ENCODE measurements around the gene VAV1. TPM values are rescaled to one million over a fixed set of nuclear protein-coding genes. Genes with fewer than 3 reads are reported as not detected.

The VAV1 gene
- total and polyA plus RNA-seq, 2 donors (not counting 3 experiments of a cell fraction or from before 2014, with no cell fraction given) = not detected

- no peak overlapping the region for H3K9ac ChIP-seq (replicated peaks; ENCODE audit: extremely low read depth, insufficient read depth, low read length)
- no peak overlapping the region for H2AFZ ChIP-seq (ENCODE audit: low read depth, low read length)
- H3K4me1 ChIP-seq (ENCODE audit: control insufficient read depth, extremely low read depth, insufficient read depth, low read length) = no peaks in the 10 kb centered on the region
- ChIA-PET CTCF (interaction anchor here (0.6 kb wide), 1 partner anchor 177 kb away, joined by 3 read pairs; no protein-coding TSS in a partner anchor), POLR2A (no interaction called here)
- dilution Hi-C loops (cut with MboI; ENCODE audit: extremely low pct_ligation_motif_present, low sequenced_read_pairs) (no loop called here), intact Hi-C loops (cut with micrococcal nuclease) (no loop called here)
- no peak overlapping the region for H3K4me3 ChIP-seq (replicated peaks in 1 of 3; ENCODE audit: insufficient read depth in 1 of 3, low read depth in 1 of 3, low read length in 3 of 3)
- TF ChIP-seq MYC (IDR thresholded peaks at IDR 0.05; ENCODE audit: low read depth, low read length) (no peak), EZH2 (IDR thresholded peaks at IDR 0.05; ENCODE audit: borderline replicate concordance, low read depth, low read length, severe bottlenecking) (no peak), POLR2AphosphoS5 (IDR thresholded peaks at IDR 0.05; ENCODE audit: insufficient read depth, low read depth, low read length) (no peak), POLR2A (IDR thresholded peaks at IDR 0.05; ENCODE audit: low read depth, low read length) (no peak), FOS (IDR thresholded peaks at IDR 0.05; ENCODE audit: borderline replicate concordance, insufficient read depth, low read length) (no peak), JUN (IDR thresholded peaks at IDR 0.05; ENCODE audit: borderline replicate concordance, insufficient read depth, insufficient read length, low read depth) (no peak), CTCF (IDR thresholded peaks at IDR 0.05; ENCODE audit: extremely low read depth in 1 of 2, insufficient read depth in 1 of 2, low read depth in 1 of 2, low read length in 2 of 2) (no peak), GATA2 (IDR thresholded peaks at IDR 0.05; ENCODE audit: insufficient read depth, insufficient read length, low read depth, low read length) (no peak)
- TF ChIP-seq, protein P1, sequence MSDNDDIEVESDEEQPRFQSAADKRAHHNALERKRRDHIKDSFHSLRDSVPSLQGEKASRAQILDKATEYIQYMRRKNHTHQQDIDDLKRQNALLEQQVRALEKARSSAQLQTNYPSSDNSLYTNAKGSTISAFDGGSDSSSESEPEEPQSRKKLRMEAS (IDR thresholded peaks at IDR 0.05; ENCODE audit: insufficient read depth, insufficient read length) = no peak
- no TSS peak for BruUV-seq (replicated peaks)
- no peaks in the 10 kb centered on the region for H3K36me3 ChIP-seq (ENCODE audit: control insufficient read depth in 2 of 2, extremely low read depth in 1 of 2, insufficient read depth in 2 of 2, low read length in 2 of 2)
- FAIRE-seq (no peak), DNase-seq (ENCODE audit: low read depth, low spot score) (no peak)
- no peak overlapping the region for H3K4me2 ChIP-seq (ENCODE audit: insufficient read depth, low read length)
- no peaks in the 10 kb centered on the region for H3K9me3 ChIP-seq (replicated peaks; ENCODE audit: control insufficient read depth, insufficient read depth, low read length)
- H3K9me1 ChIP-seq (replicated peaks; ENCODE audit: control insufficient read depth, extremely low read depth, insufficient read depth, low read length) = no peaks in the 10 kb centered on the region
- no peaks in the 10 kb centered on the region for H3K27me3 ChIP-seq (ENCODE audit: control insufficient read depth in 2 of 2, insufficient read depth in 2 of 2, low read length in 2 of 2)
- no peak overlapping the region for H3K27ac ChIP-seq (ENCODE audit: insufficient read depth, low read depth, low read length)
- no peaks in the 10 kb centered on the region for H3K79me2 ChIP-seq (ENCODE audit: control insufficient read depth, insufficient read depth, low read length)
- no peaks in the 10 kb centered on the region for H4K20me1 ChIP-seq (replicated peaks; ENCODE audit: control insufficient read depth, extremely low read depth, insufficient read depth, low read length)
These were observed 117.9 kb downstream of the VAV1 start for GRCh38 chr19:6890401-6890913.
